Heart right ventricle (tissue), 16 donors: ENCODE data around the gene SUCLG1. TPM values are rescaled to one million over a fixed set of nuclear protein-coding genes. Genes with fewer than 3 reads are reported as not detected.

Experiments
- ATAC-seq, 8 donors: fragments of 200-7000 bp; cut with Tn5 transposase; one replicate each; pipeline ENCODE4 v1.9.1; 2020; ENCODE audit warnings: mild to moderate bottlenecking in 8 of 8, moderate library complexity in 8 of 8, moderate number of reproducible peaks in 1 of 8
- DNase-seq, 2 donors: peaks; one replicate each; pipeline ENCODE4 v3.0.0-alpha.2; 2020
- H3K27ac ChIP-seq, 10 donors: fragments of 200-600 bp; sonication (generic) in 2 of 10; one replicate each; pipeline versions ENCODE4 v1.5.0 to v1.8.0; 2020 to 2022; ENCODE audit warnings: mild to moderate bottlenecking in 3 of 10
- H3K27me3 ChIP-seq, 7 donors: fragments of 200-600 bp; one replicate each; pipeline ENCODE4 v1.8.0; 2021 to 2022; ENCODE audit warnings: mild to moderate bottlenecking in 2 of 7
- H3K36me3 ChIP-seq, 9 donors: fragments of 200-600 bp; sonication (generic) in 1 of 9; one replicate each; pipeline versions ENCODE4 v1.5.0 to v1.8.0; 2020 to 2022; ENCODE audit warnings: mild to moderate bottlenecking in 2 of 9
- H3K4me1 ChIP-seq, 9 donors: fragments of 200-600 bp; sonication (generic) in 1 of 9; one replicate each; pipeline versions ENCODE4 v1.5.0 to v1.8.0; 2020 to 2022; ENCODE audit warnings: mild to moderate bottlenecking in 4 of 9
- H3K4me3 ChIP-seq, 10 donors: fragments of 200-600 bp; sonication (generic) in 2 of 10; one replicate each; pipeline versions ENCODE4 v1.5.0 to v1.8.0; 2020 to 2022; ENCODE audit warnings: mild to moderate bottlenecking in 7 of 10, moderate library complexity in 2 of 10
- H3K9me3 ChIP-seq, 11 donors: fragments of 200-600 bp in 10 of 11; sonication (generic) in 2 of 11; one replicate each; pipeline versions ENCODE4 v1.5.0 to v1.8.0; 2013 to 2022; ENCODE audit warnings: mild to moderate bottlenecking in 2 of 11, control low read depth in 1 of 11, moderate library complexity in 1 of 11
- CTCF ChIP-seq, 9 donors: fragments of 200-600 bp; sonication (generic) in 2 of 9; IDR thresholded peaks; one replicate each; pipeline versions ENCODE4 v1.5.0 to v1.8.0; 2021 to 2022; ENCODE audit warnings: antibody characterized with exemption in 9 of 9, mild to moderate bottlenecking in 5 of 9, moderate library complexity in 1 of 9
- WGBS, 2 donors: extraction: QIAGEN DNeasy Blood & Tissue Kit; methylation state at CpG; one replicate each; pipeline ENCODE4 v1.1.7; 2013; ENCODE audit warnings: inconsistent platforms in 1 of 2; 5-methylcytosine and 5-hydroxymethylcytosine counted together
- intact Hi-C, 10 donors: fragments of 100-400 bp; cut with DNase I; formaldehyde crosslinking; loops; one replicate each; pipeline versions ENCODE4 v1.11.1 to v1.14.2; 2022
- polyA plus RNA-seq, 2 donors: library from polyadenylated mRNA; stranded (reverse); fragments of 200-250 nt; gene quantifications; one replicate each; pipeline ENCODE4 v1.2.3, GENCODE V29; 2013
- total RNA-seq, 10 donors: library from RNA; stranded (reverse); fragmentation: NEBNext Ultra II Directional in 3 of 10; extraction: Animal tissue kit (Norgen Biotek cat#: 25700) in 3 of 10; gene quantifications; one replicate each; pipeline versions ENCODE4 v1.2.1 to v1.2.4, GENCODE V29; 2021 to 2023
- donor health status: Arrhythmogenic right ventricular cardiomyopathy.
- donor health status: ischemic (EF 13 %, LVEDD 7.1; RV severe dilation, severe dysfunction).
- donor health status: healthy with polysubstance abuse.
- donor health status: DM: no; HTN: yes; CAD: no.
- donor health status: DM: no; HTN: no; CAD: no.
- donor health status: ischemic (EF 25% LVEDD 6.9; RV normal size, moderate dysfunction).
- donor health status: ischemic (EF 25% LVEDD 5.7; RV mildly dilated, moderate dysfunction).
- donor health status: healthy.
- donor health status: DM: yes; HTN: yes; CAD: no.
- donor health status: Ischemic cardiomyopathy.
- donor health status: ischemic (EF 35%, LVEDD 5.7; RV mildly dilated, moderate dysfunction).
- donor health status: nonischemic (EF 11% LVEDD 7.7; RV severe dilation, severe dysfunction).
- donor health status: DM: yes; HTN: yes; CAD: no.
- donor health status: PGD.
- donor health status: ischemic (EF 29% LVEDD 5.4; RV normal size, mild dysfunction).
- donor health status: nonischemic (EF 23%, LVEDD 6.1; RV moderate dilation, normal function).

The SUCLG1 gene
- total and polyA plus RNA-seq, 12 donors: 195 to 330 (median 284) TPM

DNA sequence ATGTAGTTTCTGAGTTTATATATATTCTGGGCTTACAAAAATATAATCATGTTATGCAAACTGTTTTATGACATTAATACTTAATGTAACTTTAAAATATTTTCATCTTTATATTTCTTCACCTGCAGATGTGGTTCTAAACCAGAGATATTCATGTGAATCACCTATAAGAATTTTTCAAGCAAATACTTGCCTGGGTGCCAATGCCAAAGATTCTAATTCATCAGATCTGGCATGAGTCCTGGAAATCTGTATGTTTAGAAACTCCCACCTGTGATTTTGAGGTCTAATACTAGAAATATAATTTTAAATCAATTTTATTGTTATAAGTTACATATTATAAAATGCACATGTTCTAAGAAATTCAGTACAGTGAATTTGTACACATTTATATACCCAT lies 37.3 kb upstream of the SUCLG1 start:
- no peaks in the 10 kb centered on the region for H3K27me3 ChIP-seq
- no peak overlapping the region for H3K4me3 ChIP-seq
- intact Hi-C loops: loop anchor here (2.0 to 10.0 kb wide), 10 partner anchors 136 to 788 kb away; partner anchors contain the start of gene TRABD2A (in 6 of the 10)
- H3K27ac ChIP-seq: no peak overlapping the region
- H3K4me1 ChIP-seq: peaks cover 0 to 4% (median 0%) of the 10 kb centered on the region in 9 donors
- H3K36me3 ChIP-seq: no peaks in the 10 kb centered on the region
- DNase-seq (no peak), ATAC-seq (no peak)
- peaks cover 0 to 4% (median 0%) of the 10 kb centered on the region in 11 donors for H3K9me3 ChIP-seq
- no peak for TF ChIP-seq CTCF (IDR thresholded peaks at IDR 0.05)

- Histone ChIP-seq H3K27me3 (no peaks in the 10 kb centered on the region), H3K36me3 (no peaks in the 10 kb centered on the region), H3K27ac (no peak overlapping the region), H3K9me3 (peaks cover 0 to 4% (median 0%) of the 10 kb centered on the region in 11 donors), H3K4me3 (no peak overlapping the region), H3K4me1 (peaks cover 0 to 4% (median 0%) of the 10 kb centered on the region in 9 donors)
- DNase-seq (peak in 1 of 2 donors; percentile 41), ATAC-seq (peak in 7 of 8 donors; percentile 68 to 85 (median 77))
- TF ChIP-seq CTCF (IDR thresholded peaks at IDR 0.05): peak; percentile 44 to 83 (median 74)
- whole genome bisulfite sequencing, 2 donors: 25 to 27% methylated on average over 8 of the region's 8 CpGs
- intact Hi-C loops: loop anchor here (1.0 to 10.0 kb wide), 15 partner anchors 135 to 789 kb away; partner anchors contain the start of gene TRABD2A (in 6 of the 10)
Measured at GRCh38 chr2:84495539-84496146, 36.6 kb upstream of the SUCLG1 start.

GRCh38 chr2:84494070-84494469 lies 35.0 kb upstream of the SUCLG1 start:
- H3K27me3 ChIP-seq: no peaks in the 10 kb centered on the region
- H3K4me3 ChIP-seq: no peak overlapping the region
- 63 to 68% methylated on average over 4 of the region's 4 CpGs for WGBS, 2 donors
- ATAC-seq: no peak
- no peaks in the 10 kb centered on the region for H3K36me3 ChIP-seq
- no peak for TF ChIP-seq CTCF (IDR thresholded peaks at IDR 0.05)
- DNase-seq: no peak
- no peaks in the 10 kb centered on the region for H3K9me3 ChIP-seq
- no peak overlapping the region for H3K27ac ChIP-seq
- peaks cover 0 to 4% (median 0%) of the 10 kb centered on the region in 9 donors for H3K4me1 ChIP-seq
- intact Hi-C loops: loop anchor here in 8 of 10 donors (2.0 to 10.0 kb wide), 11 partner anchors 133 to 791 kb away; partner anchors contain the start of gene TRABD2A (in 1 of the 8)

DNA sequence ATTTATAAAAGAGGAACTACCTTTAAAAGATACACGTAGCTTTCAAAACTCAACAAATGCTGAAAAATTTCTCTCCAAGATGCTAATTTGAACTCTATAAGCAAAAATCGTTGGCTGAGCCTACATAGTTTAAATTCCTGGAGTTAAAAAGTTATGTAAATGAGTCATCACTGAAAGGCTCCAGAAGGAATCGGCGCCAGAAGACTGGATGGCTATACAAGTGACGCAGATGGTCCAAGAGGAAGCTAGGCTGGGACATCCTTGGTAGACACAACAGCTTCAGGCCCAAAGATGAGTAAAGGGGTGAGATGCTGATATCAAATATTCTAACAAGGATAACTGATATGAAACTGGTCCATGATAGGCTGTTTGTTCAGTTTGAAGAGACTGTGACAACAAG lies 34.4 kb upstream of the SUCLG1 start:
- ATAC-seq: no peak
- no peaks in the 10 kb centered on the region for H3K27me3 ChIP-seq
- H3K4me3 ChIP-seq: no peak overlapping the region
- DNase-seq: no peak
- WGBS, 2 donors: 59 to 68% methylated on average over 5 of the region's 5 CpGs
- peaks cover 0 to 4% (median 0%) of the 10 kb centered on the region in 9 donors for H3K4me1 ChIP-seq
- no peak for TF ChIP-seq CTCF (IDR thresholded peaks at IDR 0.05)
- H3K9me3 ChIP-seq: no peaks in the 10 kb centered on the region
- intact Hi-C loops: loop anchor here in 6 of 10 donors (5.0 to 10.0 kb wide), 8 partner anchors 134 to 791 kb away; partner anchors contain the start of gene TRABD2A (in 1 of the 6)
- H3K27ac ChIP-seq: no peak overlapping the region
- H3K36me3 ChIP-seq: no peaks in the 10 kb centered on the region
